GM18858 (cell line): ENCODE data around the gene HCFC2.
"Not testable (repeated sequence)": the region's sequence is repeated elsewhere in the genome, so short reads cannot be mapped to it uniquely, and the experiment has no call there.

Source experiments
- ATAC-seq: cut with Tn5 transposase; IDR thresholded peaks from one replicate; pipeline ENCODE4 v1.9.1; 2021; ENCODE audit not compliant: unreplicated experiment

The HCFC2 gene

DNA sequence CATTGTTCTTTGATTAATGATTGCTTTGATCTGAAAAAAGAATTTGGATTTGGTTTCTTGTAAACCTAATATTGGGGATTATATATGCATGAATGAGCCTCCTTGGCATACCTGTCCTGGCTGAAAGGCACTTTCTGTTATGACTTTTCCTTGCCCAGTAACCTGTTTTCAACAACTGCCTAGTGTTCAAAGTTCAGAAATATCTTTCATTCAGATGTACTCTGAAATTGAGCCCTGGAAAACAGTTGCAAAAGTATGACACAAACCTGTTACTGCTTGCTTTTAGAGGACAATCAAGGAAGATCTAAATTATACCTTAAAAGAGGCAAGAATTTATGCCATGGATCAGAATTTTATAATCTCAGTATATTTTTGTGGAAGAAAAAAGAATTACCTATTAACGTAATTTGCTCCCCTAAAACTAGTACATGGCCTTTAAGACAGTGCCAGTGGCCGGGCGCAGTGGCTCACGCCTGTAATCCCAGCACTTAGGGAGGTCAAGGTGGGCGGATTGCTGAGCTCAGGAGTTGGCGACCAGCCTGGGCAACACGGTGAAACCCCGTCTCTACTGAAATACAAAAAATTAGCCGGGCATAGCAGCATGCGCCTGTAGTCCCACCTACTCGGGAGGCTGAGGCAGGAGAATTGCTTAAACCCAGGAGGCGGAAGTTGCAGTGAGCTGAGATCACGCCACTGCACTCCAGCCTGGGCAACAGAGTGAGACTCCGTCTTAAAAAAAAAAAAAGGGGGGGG is 50.7 kb downstream of the HCFC2 start:
- ATAC-seq = not testable (repeated sequence)

DNA sequence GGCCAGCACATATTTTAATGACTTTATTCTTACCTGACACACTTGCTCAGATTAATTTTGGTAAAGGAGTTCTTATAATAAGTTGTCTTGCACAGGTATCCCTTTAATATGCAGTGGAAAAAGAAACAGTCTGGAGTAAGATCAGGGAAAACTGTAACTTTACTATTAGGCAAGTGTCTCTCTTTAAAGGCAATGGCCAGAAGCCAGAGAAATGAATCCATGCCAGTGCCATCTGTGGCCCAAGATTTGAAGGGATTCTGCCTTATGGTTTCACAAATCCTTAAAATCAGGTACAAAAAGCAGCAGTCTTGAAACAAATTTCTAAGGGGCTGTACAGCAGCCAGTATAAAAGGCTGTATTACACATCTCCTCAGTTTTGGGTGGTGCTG is 51.2 kb downstream of the HCFC2 start:
- no peak for ATAC-seq

- no peak for ATAC-seq
Measured at GRCh38 chr12:104121001-104121400, 56.7 kb downstream of the HCFC2 start.

- no peak for ATAC-seq
Measured at GRCh38 chr12:104122298-104122697, 58.0 kb downstream of the HCFC2 start.

GRCh38 chr12:104126548-104126947 is 62.2 kb downstream of the HCFC2 start:
- no peak for ATAC-seq

- no peak for ATAC-seq
Measured at GRCh38 chr12:104130760-104131159, 66.4 kb downstream of the HCFC2 start.

DNA sequence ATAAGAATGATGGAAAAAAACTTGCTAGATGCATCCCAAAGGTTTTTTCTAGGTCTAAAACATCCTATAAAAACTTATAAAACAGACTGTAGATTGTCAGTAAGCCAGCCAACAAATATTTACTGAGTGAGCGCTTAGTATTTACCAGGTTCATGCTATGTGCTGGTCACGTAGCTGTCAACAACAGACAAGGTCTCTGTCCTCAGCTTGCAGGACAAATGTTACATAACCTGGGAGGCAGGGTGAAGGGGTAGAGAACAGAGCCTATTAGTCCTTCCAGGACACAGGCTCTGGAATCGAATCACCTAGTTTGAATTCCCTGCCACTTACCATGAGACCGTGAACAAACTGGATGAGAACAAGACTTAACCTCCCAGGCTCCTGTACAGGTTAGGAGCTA is 67.3 kb downstream of the HCFC2 start:
- no peak for ATAC-seq

GRCh38 chr12:104132351-104132956 is 68.1 kb downstream of the HCFC2 start:
- no peak for ATAC-seq

DNA sequence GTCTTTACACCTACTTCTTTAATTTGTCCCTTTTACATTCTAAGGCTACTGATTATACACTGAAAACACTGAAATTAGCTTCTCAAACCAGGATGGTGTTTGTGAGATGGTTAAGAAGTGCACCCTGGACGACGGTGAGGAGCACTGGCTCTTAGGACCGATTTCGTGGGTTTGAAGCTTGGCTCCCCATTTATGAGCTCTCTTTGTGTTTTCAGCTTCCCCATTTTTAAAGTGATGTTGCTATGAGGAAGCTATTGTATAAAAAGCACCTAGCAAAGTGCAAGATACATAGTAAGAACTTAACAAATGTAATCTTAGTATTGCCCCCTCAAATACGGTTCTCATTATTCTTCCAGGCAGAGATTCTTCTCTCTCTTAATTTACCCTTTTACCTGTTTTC is 69.0 kb downstream of the HCFC2 start:
- ATAC-seq = no peak

DNA sequence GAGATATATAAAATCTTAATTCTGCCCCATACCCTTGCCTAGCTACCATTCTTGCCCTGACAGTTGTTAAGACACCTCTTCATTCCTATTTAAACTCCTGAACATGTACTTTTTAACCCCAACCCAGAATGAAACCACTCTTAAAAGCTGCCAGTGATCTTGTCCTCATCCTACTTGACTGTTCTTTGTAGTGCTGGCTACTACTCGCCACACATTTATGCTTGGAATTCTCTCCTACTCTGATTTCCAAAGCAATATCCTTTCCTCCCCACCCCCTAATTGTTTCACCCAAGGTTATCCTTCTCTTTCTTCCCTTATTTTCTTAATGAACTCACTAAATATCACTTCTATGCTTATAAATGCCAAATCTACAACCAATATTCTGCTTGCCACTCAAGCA is 69.5 kb downstream of the HCFC2 start:
- no peak for ATAC-seq

DNA sequence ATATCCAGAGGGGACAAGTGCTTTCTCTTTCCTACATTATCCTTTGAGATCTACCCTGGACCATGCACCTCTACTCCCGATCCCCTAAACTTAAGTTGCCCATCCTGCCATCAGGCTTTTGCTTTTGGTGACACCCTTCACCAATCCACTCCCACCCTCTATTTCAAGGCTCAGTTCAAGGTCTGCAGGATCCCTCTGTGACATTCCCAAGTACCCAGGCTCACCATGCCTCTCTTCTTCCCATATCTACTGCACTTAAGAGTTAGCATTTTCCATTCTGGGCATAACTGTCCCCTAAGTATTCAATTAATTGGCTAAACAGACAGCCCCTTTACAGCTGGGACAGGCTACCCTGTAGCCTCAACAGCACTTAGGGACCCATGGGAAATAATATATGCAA is 70.6 kb downstream of the HCFC2 start:
- ATAC-seq = no peak

DNA sequence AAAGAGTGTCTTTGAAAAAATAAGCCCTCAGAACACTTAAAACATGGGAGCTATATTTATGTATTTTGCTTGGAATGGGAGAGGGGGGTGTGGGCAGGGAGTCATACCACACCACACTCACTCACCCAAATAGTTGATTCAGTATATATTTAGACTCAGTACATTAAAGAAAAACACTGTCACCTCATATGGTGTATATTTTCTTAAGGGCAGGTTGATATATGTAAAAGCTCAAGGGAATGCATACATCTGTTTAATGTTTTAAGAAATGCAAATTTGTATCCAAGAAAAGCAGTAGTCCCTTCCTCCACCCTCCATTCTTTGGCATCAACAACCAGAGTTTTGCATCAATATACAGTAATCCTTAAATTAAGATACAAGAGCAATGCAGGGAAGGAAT is 72.2 kb downstream of the HCFC2 start:
- ATAC-seq = no peak

DNA sequence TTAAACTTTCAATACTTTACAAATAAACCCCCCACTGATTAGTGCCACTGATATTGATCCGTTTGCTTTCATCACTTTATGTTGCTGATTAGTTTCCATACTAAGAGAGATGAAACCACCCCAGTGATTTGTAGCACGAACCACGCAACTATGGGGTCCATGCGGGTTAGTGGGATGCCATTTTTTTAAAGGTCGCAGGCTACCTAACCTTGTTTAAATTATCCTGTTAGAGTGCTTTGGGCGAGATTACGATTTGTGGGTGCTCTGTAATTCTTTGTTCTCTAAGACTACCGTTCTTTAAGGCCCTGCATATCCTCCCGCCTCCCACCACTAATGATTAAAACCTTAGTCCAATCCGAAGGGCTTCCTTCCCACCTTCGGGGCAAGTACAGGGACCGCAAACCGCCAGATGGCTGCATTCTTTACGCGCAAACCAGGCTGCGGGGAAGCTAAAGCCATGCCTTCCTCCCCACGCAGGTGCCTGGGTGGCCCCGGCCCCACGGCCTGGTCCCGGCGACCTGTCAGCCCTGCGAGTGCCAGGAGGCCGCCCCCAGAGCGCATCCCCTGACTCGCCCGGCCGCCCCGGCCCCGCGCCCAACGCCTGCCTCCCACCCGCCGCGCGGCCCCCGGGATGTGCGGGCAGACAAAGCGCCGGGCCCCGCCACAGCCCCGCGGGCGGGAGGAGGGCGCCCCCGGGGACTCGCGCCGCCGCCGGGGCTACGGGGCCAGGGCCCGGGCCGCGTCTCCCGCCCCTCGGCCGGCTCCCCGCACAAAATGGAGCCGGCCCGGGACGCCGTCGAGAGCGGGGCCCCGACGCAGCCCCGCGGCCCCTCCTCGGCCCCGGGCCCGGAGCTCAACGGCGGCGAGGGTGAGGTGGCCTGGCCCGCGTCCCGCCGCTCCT is 72.9 kb downstream of the HCFC2 start:
- ATAC-seq = peak; percentile 12

DNA sequence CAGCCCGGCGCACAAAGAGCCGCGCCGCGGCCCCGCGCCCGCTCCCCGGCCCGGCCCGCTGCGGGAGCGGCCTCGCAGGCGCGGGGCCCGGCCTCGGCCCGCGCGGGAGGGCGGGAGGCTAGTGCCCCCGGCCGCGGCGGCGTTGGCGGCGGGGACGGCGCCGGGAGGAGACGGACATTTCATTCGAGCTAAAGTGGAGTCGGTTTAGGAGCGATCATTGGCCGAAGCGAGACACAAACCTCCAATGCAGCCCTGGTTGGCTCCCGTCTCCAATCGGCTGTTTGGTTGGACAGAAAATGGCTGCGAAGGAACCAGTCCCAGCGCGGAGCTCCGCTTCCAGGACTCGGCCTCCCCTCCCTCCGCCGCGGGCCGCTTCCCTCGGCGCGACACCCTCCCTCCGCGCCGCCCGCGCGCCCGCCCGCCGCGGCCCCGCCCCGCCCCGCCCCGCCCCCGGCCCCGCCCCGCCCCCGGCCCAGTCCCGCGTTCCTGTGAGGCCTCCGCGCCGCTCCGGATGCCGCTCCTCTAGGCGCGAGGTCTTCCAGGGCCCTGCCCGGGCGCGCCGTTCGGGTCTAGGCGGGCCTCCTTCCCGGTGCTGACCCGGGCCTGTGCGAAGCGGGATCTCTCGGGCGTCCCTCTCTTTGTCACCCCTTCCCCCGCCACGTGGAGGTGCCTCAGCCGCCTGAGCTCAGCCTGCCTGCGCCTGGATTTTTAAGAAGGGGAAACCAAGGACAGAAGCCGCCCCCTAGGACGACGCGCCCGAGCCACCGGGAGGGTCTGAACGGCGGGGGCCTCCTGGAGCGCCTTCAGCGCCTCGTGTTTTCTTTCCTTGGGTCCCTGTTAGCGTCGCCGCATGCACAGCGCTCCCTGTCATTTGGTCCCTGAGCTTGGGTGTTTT is 73.8 kb downstream of the HCFC2 start, which contains the start of gene NFYB:
NFYB (minus strand) TSS at position 309 of the 895 bp plus-strand sequence. CDS start 2,757 bp downstream, outside the sequence.
- ATAC-seq = peak; percentile 85

GRCh38 chr12:104138797-104139152 is 74.4 kb downstream of the HCFC2 start:
- no peak for ATAC-seq

GRCh38 chr12:104142543-104142942 is 78.2 kb downstream of the HCFC2 start:
- ATAC-seq = no peak

DNA sequence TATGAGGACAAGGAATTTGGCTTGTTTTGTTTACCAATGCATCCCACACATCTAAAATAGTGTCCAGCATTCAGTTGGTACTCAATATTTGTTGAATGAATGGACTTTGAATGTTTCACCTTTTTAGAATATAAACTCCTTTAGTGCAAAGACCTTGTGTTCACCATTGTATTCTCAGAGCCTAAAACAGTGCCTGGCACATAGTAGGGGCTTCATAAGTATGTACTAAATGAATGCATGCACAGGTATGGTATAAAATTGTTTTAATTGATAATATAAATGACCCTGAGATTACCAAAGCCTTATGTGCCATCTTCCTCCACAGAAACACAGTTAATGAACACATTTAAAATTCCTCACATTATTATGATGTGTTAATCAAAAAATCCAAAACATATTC is 78.7 kb downstream of the HCFC2 start:
- no peak for ATAC-seq

- no peak for ATAC-seq
Measured at GRCh38 chr12:104143918-104144317, 79.6 kb downstream of the HCFC2 start.

DNA sequence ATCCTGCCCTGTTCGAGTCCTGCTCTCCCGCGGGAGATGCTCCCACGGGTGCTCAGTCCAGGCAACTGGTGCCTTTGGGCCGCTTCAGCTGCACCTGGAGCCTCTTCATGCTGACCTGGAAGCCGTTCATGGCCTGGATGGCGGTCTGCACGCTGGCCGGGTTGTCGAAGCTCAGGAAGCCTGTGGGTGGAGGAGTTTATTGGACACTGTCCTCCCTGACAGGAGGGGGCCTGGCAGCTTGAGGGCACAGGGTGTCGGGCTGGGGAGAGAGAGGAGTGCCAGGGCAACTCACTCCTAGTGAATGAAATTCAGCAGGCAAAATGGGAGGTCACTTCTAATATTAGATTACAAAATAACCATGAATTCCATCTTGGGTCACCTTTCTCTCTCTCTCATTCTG is 83.0 kb downstream of the HCFC2 start:
- ATAC-seq = no peak

DNA sequence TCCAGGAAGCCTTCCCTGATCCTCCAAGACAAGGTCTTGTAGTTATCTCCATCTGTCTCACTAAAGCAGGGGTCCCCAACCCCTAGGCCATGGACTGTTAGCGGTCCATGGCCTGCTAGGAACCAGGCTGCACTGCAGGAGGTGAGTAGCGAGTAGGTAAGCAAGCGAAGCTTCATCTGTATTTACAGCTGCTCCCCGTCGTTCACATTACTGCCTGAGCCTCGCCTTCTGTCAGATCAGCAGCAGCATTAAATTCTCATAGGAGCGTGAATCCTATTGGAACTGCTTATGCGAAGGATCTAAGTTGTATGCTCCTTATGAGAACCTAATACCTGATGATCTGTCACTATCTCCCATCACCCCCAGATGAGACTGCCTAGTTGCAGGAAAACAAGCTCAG is 86.1 kb downstream of the HCFC2 start:
- no peak for ATAC-seq
